ENCODE measurements around the gene CUBN.

CUBN gene

DNA sequence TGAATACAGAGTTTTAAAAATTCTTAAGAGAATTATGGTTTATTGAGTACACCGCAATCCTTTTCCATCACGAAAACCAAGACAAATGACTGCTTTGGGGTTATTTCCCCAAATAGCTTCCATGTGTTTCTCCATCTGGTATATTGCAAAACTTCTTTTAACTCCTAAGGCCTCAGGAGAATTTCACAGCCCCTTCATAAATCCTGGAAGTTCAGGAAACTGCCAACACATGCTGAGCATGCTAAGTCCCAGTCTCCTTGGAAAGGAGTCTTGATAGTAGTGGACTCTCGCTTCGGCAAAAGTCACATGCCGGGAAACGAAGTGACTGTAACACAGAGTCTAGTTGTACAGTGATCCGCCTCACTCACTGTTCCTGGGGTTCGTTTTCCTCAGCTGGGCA lies 224.3 kb downstream of the CUBN start:
- DNase-seq: no peak

DNA sequence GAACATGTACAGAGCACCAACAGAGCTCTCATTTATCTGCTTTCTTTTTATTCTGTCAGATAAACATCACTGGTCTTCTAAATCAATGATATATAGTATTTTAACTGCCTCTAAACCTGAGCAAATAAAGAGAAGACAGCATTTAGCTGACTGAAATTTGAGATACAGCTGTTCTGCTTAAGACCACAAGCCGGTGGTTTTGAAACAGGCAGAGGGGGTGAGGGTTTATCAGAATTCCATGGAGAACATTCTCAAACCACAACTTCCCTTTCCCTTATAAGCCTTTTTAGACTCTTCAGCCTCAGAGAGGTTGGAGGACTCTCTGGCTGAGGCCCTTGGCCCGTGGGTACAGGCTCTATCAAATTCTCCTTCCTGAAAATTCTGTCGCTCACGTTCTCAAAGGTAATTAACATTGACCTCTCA lies 225.0 kb downstream of the CUBN start:
- no peak for DNase-seq

DNA sequence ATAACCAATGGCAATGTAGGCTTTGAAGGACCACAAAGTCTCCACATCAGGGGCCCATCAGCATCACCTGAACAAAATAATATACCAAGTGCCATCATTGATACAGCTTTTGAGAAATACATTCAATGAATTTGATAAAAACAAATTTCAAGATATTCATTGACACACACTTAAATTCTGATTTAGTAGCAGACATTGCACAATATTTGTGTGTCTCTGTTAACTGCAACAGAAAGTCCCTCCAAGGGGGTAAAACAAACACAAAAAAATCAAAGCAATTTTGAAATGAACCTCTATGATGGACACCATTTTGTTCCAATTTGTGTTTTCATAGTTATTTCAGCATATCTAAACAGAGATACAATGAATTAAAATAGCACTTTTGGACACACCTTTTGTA lies 225.6 kb downstream of the CUBN start:
- DNase-seq: no peak

DNA sequence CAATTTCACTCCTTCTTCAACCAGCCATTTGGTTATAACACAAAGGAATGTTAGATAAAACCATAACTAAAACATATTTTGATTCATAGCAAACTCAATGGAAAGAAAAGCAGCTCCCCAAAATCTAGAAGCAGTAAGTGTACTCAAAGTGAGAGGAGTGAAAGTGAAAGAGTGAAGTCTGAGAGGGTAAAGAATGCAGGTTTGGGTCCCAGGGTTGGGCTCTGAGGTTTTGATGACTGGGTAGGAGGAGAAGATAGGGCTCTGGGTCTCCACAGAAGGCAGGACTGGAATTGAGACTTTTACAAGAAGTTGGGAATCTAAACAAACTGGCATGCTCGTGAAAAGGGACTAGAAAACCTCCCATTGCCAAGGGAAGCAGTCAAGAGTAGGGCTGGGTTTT lies 227.0 kb downstream of the CUBN start:
- DNase-seq: no peak

DNA sequence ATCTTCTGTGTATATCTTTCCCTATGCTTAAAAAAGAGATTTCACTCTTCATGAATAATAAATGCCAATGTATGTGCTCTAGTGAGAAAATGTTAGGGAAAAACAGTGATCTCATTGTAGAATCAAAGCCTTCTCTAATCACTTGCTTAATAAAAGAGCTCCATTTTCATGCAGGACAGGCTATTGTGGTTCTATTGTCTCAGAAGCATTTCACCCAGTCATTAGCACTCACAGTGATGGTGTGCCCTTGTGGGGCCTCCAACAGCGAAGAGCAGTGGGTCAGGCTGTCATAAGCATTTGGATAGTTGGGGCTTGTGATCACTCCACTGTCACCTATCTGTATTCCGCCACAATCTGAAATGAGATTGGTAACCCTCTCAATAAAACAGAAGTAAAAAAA lies 228.5 kb downstream of the CUBN start:
- DNase-seq: no peak

DNA sequence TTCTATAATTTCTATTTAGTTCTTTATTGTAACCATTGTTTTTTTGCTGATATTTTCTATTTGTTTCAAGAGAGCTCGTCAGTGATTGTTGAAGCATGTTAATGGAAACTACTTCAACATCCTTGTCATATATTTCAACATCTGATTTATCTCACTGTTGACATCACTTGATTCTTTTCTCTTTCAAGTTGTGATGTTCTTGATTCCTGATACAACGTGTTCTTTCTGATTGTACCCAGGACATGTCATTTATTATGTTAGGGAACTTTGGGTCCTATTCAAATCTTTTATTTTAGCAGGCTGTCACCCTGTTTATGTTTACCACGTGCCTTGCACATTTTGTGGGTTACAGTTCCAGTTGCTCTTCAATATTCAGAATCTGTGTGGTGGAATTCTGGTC lies 232.6 kb downstream of the CUBN start:
- no peak for DNase-seq

DNA sequence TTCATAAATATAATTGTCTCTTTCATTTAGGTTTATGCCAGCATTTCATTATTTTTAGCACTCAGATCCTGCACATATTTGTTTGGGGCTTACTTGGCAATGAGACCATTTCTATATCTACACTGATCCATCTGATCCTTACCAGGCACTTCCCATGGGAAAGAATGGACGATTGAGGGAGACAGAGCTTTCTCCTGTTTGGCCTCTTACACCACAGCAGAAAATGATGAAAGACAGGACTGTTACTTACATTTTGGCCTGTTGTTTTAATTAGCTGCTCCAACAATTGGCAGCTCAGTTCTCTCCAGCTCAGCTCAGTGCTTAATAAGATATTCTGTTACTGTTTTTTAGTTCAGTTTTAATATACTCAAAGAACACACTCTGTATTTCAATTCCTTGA lies 234.8 kb downstream of the CUBN start:
- no peak for DNase-seq

DNA sequence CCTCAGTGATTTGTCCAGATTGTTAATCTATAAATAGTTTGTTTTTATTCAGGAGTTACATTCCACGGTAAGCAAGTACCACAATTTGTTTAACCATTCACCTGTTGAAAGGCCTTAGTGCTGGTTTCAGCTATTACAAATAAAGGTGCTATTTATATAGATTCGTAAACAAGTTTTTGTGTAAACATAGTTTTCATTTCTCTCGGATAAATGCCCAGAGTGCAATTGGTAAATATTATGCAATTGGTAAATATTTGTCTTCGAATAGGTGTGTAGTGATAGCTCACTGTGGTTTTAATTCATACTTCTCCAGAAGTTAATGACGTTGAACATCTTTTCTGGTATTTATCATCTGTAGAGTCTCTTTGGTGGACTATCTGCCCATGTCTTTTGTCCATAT lies 235.9 kb downstream of the CUBN start:
- no peak for DNase-seq

DNA sequence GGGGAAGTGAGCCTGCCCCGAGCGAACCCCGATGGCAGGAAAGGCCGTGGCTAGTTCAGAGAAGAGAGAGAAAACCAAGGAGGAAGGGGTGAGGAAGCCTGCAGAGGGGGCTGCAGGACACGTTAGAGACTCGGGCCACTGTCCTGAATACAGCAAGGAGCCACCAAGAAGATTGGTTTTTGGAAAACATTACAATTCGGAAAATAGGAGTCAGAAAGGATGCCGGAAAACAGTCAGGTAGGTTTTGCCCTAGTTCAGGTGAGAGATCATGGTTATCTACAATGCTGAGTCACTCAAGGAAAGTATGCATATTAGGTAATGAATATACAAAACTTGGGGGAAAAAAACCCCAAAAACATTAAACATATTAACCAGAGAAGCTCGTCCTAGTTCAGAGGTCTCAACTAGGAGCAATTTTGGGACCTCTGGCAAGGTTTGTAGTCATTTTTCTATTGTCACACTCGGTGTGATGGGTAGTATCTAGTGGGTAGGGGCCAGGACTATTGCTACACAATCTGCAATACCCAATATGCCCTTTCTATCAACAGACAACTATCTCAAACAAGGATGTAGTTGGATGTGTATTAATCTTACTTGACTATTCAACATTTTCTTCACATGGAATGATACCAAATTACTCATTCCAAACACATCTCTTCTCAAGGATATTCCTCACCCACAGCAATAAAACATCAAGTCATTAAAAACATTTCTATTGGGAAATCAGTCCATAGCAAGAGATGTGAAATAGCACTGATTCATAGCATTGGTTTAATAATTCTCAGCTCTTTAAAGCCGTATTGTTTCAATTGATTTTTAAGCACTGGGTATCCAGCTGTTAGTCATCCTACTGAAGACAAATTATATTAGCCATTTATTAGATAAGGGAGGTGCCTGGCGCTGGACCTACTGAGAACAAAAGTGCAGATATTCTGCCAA lies 238.0 kb downstream of the CUBN start:
- DNase-seq: peak; percentile 58

DNA sequence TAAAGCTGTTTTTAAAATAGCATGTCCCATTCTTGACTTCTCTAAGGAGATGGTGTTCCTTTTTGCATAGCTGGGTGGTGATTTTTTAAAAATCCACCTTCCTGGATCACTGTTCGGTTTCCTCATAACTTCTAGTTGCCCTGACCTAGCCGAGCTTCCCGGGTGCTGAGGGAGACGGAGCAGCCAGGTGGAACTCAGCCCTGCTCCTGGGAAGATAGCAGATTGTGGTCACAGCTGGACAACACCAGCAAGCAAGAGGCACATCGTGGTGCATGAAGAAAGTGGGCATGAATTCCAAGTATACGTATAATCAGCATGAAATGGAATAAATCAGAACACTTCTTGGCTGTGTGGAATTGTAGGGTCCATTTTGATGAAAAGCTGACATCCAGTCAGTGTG lies 238.9 kb downstream of the CUBN start:
- no peak for DNase-seq

DNA sequence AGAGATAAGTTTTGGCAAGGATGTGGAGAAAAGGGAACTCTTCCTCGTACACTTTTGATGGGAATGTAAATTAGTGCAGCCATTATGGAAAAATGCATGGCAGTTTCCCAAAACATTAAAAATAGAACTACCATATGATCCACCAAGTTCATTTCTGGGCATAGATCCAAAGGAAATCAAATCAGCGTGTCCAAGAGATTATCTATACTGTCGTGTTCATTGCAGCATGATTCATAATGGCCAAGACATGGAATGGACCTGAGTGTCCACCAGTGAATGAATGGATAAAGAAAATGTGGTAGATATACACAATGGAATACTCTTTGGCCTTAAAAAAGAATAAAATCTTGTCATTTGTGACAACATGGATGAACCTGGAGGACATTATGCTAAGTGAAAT lies 242.0 kb downstream of the CUBN start:
- DNase-seq: no peak

DNA sequence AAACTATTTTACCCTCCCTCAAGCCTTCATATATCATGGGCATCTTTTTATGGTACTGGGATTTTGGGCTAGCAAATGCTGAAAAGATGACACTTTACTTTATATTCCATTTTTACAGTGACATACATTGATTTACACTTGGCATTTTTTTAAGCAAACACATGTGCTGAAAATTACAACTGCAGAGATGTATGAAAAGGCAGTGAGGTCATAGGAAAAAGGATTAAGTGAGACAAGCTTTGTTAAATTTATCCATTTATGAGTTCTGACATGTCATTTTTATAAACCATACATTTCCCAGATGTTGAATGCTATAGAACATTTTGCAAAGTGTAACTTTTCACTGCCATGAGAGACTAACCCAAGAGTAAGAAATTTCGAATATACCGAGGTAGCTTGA lies 243.6 kb downstream of the CUBN start:
- no peak for DNase-seq

DNA sequence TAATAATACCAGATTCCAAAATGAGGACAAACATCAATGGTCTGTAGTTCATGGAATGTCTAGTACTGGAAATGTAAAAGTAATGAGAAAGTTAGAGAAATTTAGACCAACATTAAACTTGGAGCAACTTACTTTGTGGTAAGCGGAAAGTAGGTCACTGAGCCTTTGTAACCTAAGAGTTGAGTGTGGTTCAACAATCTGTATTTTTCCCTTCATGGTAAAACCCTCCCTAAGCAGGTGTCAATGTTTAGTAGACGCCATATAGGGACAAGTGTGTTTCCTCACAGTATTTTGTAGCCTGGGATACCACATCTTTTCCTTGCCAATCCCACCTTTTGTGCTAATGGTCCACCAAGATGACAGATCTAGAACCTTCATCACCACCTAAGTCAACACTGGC lies 245.1 kb downstream of the CUBN start:
- no peak for DNase-seq

DNA sequence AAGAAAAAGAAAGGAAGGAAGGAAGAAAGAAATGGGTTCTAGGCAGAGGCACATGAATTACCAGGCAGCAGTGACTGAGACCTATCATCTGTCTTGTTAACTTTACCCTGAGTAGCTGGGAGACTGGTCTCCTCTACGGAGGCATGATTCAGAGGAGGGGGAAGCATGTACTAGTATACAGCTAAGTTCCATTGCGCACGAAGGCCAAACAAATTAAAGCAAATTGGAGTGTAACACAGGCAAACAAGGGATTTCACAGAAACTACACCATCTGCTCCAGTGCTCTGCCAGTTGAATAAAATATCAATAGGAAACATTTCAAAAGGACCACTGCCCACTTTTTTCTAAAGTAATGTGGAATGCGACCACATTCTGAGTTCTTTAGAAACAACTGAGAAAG lies 246.5 kb downstream of the CUBN start:
- no peak for DNase-seq

DNA sequence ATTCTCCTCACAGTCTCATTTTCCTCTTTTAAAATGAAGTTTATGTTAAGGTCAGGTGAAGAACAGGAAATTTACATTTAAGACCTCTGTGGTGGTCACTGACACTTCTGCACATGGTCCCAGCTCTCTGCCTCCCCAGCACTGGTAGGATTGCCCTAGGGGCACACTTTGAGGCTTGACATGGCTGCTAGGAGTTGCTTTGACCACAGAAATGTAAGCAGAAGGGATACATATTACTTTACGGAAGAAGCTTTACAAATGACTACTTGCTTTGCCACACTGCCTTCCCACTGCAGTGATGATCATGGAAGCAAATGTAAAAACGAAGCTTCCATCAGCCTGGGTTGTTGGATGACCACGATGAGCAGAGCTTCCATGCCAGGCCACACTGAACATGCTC lies 259.3 kb downstream of the CUBN start:
- DNase-seq: no peak

DNA sequence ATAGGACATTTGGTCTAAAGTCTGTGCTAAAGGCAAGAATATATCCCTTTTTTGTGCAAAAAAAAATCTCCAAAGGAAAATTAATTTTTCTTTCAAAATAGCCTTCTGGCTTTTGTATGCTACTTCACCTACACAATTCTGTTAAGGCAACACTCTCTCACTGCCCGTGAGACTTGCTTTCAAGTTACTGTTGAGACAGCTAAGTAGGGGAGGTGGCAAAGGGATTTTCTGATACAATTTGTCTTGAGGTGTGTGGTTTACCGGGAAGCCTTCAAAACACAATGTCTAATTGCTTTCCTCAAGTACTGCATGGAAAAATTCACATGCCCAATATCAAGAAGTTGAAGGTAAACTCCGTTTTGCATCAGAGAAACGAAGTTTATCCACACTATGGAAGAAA lies 261.6 kb downstream of the CUBN start:
- no peak for DNase-seq

DNA sequence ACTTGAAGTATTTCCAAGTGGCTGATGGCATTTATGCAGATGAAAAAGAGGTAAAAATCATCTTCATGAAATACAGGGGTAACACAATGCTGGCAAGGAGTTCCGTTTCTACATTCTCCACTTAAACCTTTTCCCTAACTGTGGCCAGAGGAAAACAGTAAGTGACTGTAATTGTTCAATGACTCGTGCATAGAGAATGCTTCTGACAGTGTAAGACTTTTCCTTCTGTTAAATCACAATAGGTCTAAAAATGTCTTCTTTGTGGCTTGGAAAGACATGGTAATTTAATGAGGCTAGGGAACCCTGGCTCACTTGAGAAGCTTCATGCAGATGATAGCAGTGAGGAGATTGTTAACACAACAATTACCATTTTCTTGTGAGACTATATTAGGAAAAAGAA lies 262.1 kb downstream of the CUBN start:
- DNase-seq: no peak

DNA sequence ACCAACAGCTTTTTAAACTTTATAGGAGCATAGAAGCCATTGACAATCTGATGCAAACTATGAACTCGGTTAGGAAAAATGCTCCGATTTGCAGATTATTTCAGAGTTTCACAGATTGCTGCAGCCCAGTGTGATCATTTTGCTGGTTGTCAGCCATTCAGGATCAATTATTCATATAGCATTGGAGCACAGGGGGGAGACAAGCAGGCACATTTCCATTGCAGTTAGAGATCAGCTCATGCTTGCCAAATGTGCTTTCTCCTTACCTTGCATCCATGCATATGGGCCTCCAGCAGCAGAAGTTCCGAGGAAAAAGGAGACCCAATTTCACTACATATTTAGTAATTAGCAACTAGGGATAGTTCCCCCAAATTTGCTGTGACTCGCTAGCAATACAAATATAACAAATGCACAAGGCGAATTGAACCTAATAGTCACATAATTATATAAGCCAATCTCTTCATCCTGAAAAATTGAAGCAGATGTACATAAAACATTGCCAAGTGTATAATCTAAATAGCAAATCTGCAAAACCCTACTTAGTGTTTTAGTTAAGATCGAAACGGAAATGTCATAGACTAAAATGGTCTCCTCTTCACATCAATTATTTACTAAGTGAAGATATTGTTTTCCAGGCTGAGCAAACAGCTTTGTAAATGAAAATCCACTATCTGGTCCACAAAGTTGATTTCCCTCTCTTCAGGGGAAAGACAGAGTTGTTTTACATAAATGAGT lies 262.9 kb downstream of the CUBN start:
- no peak for DNase-seq

DNA sequence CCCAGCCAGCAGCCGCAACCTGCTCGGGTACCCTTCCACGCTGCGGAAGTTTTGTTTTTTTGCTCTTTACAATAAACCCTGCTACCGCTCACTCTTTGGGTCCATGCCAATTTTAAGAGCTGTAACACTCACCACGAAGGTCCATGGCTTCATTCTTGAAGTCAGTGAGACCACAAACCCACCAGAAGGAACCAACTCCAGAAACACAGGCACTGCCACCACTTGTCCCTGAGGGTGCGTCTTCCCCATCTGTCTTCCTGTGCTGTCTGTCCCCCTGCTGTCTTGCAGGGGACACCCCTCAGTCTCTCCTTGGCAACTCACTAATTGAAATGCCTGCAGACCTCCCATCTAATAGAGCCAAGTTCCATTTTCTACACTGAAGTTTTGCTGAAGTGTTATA lies 263.8 kb downstream of the CUBN start:
- no peak for DNase-seq

DNA sequence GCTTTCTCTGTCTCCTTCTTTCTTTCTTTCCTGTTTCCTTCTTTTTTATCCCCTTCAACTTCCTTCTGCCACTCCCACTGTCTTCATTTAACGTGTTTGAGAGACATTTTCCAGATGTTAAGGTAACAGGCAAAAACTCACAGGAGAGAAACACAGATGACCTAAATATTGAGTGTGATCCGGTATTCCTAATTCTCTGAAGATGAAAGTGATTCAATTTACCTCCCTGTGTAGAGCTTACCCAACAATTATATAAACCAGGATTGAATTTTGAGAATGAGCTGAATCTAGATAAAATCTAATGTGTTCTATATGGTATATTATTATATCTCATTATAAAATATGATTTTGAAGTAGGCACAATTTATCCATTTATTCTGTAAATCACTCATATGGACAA lies 265.8 kb downstream of the CUBN start:
- no peak for DNase-seq

DNA sequence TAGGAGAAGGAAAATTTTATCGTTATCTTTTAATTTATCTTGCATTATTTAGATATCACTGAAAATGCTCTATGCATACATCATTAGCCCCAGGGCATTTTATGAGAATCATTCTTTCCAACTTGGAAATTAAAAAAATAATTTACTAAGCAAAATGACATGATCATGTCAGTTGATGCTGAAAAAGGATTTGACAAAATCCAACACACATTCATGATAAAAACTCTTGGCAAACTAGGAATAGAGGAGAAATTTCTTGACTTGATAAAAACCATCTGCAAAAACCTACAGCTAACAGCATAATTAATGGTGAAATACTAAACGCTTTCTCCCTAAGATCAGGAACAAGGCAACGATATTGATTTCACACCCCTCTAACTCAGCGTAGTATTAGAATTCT lies 272.2 kb downstream of the CUBN start:
- no peak for DNase-seq

DNA sequence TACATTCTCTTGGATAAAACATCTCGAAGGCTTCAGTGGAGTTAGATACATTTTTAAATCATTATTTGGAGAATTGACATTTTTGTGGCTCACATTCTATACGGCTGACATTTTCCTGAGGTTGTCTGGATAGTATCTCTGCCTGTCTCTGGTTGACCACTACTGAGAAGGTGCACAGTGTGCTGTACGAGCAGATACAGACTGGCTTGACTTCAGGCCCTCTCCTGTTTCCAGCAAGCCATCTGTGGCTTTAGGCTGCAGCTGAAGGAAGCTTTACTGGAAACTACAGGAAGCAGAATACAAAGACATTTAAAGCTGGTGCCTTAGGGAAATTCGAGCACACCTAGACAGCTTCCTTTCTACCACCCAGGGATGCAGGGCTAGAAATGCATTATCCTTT lies 273.0 kb downstream of the CUBN start:
- no peak for DNase-seq

DNA sequence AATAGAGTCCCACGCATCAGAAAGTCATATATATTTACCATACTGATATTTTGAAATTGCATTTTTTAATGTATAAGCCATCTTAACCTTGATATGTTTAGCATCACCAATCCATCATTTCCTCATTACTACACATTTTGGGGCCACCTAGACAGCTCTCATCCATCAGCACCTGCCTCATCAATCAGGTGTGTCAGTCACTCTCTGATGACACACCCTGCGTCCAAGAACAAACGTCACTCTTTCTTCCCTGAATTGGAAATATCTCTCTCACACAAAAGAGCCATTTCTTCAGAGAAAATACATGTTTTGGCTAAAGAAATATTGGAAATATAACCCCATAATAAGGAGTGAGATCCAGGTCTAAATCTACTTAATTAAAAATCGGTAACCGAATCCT lies 273.5 kb downstream of the CUBN start:
- no peak for DNase-seq

DNA sequence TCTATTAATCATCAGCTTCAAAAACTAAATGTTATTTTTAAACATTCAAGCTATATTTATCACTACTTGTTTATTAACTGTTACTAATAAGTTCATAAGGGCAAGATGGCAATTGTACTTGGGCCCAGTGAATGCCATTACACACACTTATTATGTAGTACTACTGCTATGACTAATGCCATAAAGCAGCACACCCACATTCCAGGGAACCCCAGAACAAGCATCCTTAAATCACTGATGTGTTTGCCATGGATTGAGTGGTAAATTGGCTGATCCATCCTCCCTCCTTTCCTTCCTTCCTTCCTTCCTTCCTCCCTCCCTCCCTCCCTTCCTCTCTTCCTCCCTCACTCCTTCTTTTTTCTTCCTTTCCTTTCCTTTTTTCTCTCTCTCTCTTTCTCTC lies 275.0 kb downstream of the CUBN start:
- DNase-seq: no peak

DNA sequence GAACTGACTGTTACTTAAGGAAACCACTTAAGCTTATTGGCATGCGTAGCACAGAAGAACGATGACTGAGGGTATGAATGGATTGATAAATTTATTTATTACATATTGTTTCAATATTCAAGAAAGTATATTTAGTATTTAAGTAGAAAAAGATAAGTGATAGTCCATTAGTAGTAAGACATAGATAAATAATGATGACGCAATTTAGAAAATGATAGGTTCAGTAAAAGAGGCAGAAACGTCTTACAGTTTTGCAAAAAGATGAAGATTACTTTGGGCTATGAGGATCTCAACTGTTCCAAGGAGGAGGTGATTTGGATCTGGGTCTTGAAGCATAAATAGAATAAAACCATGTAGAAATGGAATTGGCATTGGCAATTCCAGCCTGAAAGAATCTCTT lies 275.8 kb downstream of the CUBN start:
- DNase-seq: no peak
